GM18498 (cell line): ENCODE data around the gene HIF3A.
A peak's percentile ranks its signal among the peaks of the same experiment; 100 is the strongest.
"Not testable (repeated sequence)": the region's sequence is repeated elsewhere in the genome, so short reads cannot be mapped to it uniquely, and the experiment has no call there.

Source experiments
- ATAC-seq: cut with Tn5 transposase; IDR thresholded peaks from one replicate; pipeline ENCODE4 v1.9.1; 2021; ENCODE audit warnings: mild to moderate bottlenecking, moderate library complexity; ENCODE audit not compliant: unreplicated experiment

HIF3A gene

GRCh38 chr19:46296722-46297461, at the start of gene HIF3A:
Gene HIF3A, plus strand, starts transcription at chr19:46297042. Its CDS starts 35 bp downstream, at chr19:46297077.
- no peak for ATAC-seq

- no peak for ATAC-seq
Observed at GRCh38 chr19:46250076-46250735, 46.6 kb upstream of the HIF3A start.

GRCh38 chr19:46251416-46251815, 45.4 kb upstream of the HIF3A start:
- no peak for ATAC-seq

GRCh38 chr19:46254776-46255175, 42.1 kb upstream of the HIF3A start:
- ATAC-seq, result no peak

GRCh38 chr19:46256855-46257254, 40.0 kb upstream of the HIF3A start:
- ATAC-seq, result no peak

- not testable (repeated sequence) for ATAC-seq
Observed at GRCh38 chr19:46261501-46261900, 35.3 kb upstream of the HIF3A start.

- ATAC-seq, result peak; percentile 70
Observed at GRCh38 chr19:46262684-46263296, 34.1 kb upstream of the HIF3A start.

- not testable (repeated sequence) for ATAC-seq
Observed at GRCh38 chr19:46264801-46265200, 32.0 kb upstream of the HIF3A start.

- peak; percentile 48 for ATAC-seq
Observed at GRCh38 chr19:46265217-46265828, 31.5 kb upstream of the HIF3A start.

- no peak for ATAC-seq
Observed at GRCh38 chr19:46269101-46269500, 27.7 kb upstream of the HIF3A start.

- ATAC-seq, result no peak
Observed at GRCh38 chr19:46270521-46271256, 26.2 kb upstream of the HIF3A start.

- ATAC-seq, result no peak
Observed at GRCh38 chr19:46271481-46272197, 25.2 kb upstream of the HIF3A start.

GRCh38 chr19:46273931-46274330, 22.9 kb upstream of the HIF3A start:
- ATAC-seq, result not testable (repeated sequence)

GRCh38 chr19:46279177-46279576, 17.7 kb upstream of the HIF3A start:
- no peak for ATAC-seq

- ATAC-seq, result no peak
Observed at GRCh38 chr19:46283771-46284170, 13.1 kb upstream of the HIF3A start.

GRCh38 chr19:46284635-46285034, 12.2 kb upstream of the HIF3A start:
- ATAC-seq, result no peak

GRCh38 chr19:46287585-46287984, 9.3 kb upstream of the HIF3A start:
- ATAC-seq, result no peak

GRCh38 chr19:46288896-46289588, 7.8 kb upstream of the HIF3A start:
- ATAC-seq, result no peak

GRCh38 chr19:46289724-46290619, 6.9 kb upstream of the HIF3A start:
- no peak for ATAC-seq
